ENCODE results near the gene PHEX.

Gene PHEX

GRCh38 chrX:21996872-21997455, 35.2 kb upstream of the PHEX start:
- H3K9me3 ChIP-seq (ENCODE audit: insufficient read depth, low read length, severe bottlenecking), result no peaks in the 10 kb centered on the region
- H3K4me1 ChIP-seq (ENCODE audit: insufficient read depth, low read length), result no peaks in the 10 kb centered on the region
- H3K9ac ChIP-seq (ENCODE audit: low read depth, low read length), result no peak overlapping the region
- no peak overlapping the region for H2AFZ ChIP-seq (ENCODE audit: low read depth, low read length)
- no peak overlapping the region for H3K4me3 ChIP-seq (ENCODE audit: low read depth in 1 of 2, low read length in 2 of 2)
- DNase-seq (no peak), ATAC-seq (ENCODE audit: insufficient read depth, low read depth) (peak; percentile 56; the same call in 2 of the 3 replicates)
- H3K27me3 ChIP-seq (ENCODE audit: insufficient read depth, low read length, poor library complexity), result no peaks in the 10 kb centered on the region
- H3K36me3 ChIP-seq (ENCODE audit: insufficient read depth, low read length), result peaks cover 20% of the 10 kb centered on the region
- H3K79me2 ChIP-seq (ENCODE audit: insufficient read depth, low read length), result no peaks in the 10 kb centered on the region
- TF ChIP-seq EZH2 (IDR thresholded peaks at IDR 0.05; ENCODE audit: borderline replicate concordance, low read depth, low read length, severe bottlenecking), result no peak
- TF ChIP-seq CTCF (IDR thresholded peaks at IDR 0.05; ENCODE audit: borderline replicate concordance, extremely low read depth, low read length, poor library complexity, severe bottlenecking), result no peak
- H4K20me1 ChIP-seq (ENCODE audit: insufficient read depth, low read length), result no peaks in the 10 kb centered on the region
- H3K4me2 ChIP-seq (ENCODE audit: insufficient read depth, low read length), result no peak overlapping the region
- no peak overlapping the region for H3K27ac ChIP-seq (ENCODE audit: low read length)

- Histone ChIP-seq H4K20me1 (ENCODE audit: insufficient read depth, low read length) (no peaks in the 10 kb centered on the region), H3K9ac (ENCODE audit: low read depth, low read length) (no peak overlapping the region), H3K27ac (ENCODE audit: low read length) (no peak overlapping the region), H3K9me3 (ENCODE audit: insufficient read depth, low read length, severe bottlenecking) (no peaks in the 10 kb centered on the region), H3K4me2 (ENCODE audit: insufficient read depth, low read length) (no peak overlapping the region), H3K27me3 (ENCODE audit: insufficient read depth, low read length, poor library complexity) (no peaks in the 10 kb centered on the region), H3K79me2 (ENCODE audit: insufficient read depth, low read length) (no peaks in the 10 kb centered on the region), H3K4me3 (ENCODE audit: low read depth in 1 of 2, low read length in 2 of 2) (no peak overlapping the region), H3K36me3 (ENCODE audit: insufficient read depth, low read length) (peaks cover 13% of the 10 kb centered on the region), H3K4me1 (ENCODE audit: insufficient read depth, low read length) (no peaks in the 10 kb centered on the region), H2AFZ (ENCODE audit: low read depth, low read length) (no peak overlapping the region)
- ATAC-seq (ENCODE audit: insufficient read depth, low read depth) (no peak), DNase-seq (no peak)
- TF ChIP-seq EZH2 (IDR thresholded peaks at IDR 0.05; ENCODE audit: borderline replicate concordance, low read depth, low read length, severe bottlenecking) (no peak), CTCF (IDR thresholded peaks at IDR 0.05; ENCODE audit: borderline replicate concordance, extremely low read depth, low read length, poor library complexity, severe bottlenecking) (no peak)
These were observed 34.1 kb upstream of the PHEX start for GRCh38 chrX:21998037-21998436.

- Histone ChIP-seq H3K9ac (ENCODE audit: low read depth, low read length) (no peak overlapping the region), H4K20me1 (ENCODE audit: insufficient read depth, low read length) (no peaks in the 10 kb centered on the region), H3K9me3 (ENCODE audit: insufficient read depth, low read length, severe bottlenecking) (no peaks in the 10 kb centered on the region), H3K4me2 (ENCODE audit: insufficient read depth, low read length) (no peak overlapping the region), H2AFZ (ENCODE audit: low read depth, low read length) (no peak overlapping the region), H3K79me2 (ENCODE audit: insufficient read depth, low read length) (no peaks in the 10 kb centered on the region), H3K27me3 (ENCODE audit: insufficient read depth, low read length, poor library complexity) (no peaks in the 10 kb centered on the region), H3K4me1 (ENCODE audit: insufficient read depth, low read length) (no peaks in the 10 kb centered on the region), H3K27ac (ENCODE audit: low read length) (no peak overlapping the region), H3K36me3 (ENCODE audit: insufficient read depth, low read length) (no peaks in the 10 kb centered on the region), H3K4me3 (ENCODE audit: low read depth in 1 of 2, low read length in 2 of 2) (no peak overlapping the region)
- no peak for ATAC-seq (ENCODE audit: insufficient read depth, low read depth)
- DNase-seq, result no peak
- TF ChIP-seq CTCF (IDR thresholded peaks at IDR 0.05; ENCODE audit: borderline replicate concordance, extremely low read depth, low read length, poor library complexity, severe bottlenecking) (no peak), EZH2 (IDR thresholded peaks at IDR 0.05; ENCODE audit: borderline replicate concordance, low read depth, low read length, severe bottlenecking) (no peak)
These were observed 27.3 kb upstream of the PHEX start for GRCh38 chrX:22004866-22005265.
